ENCODE data around the gene PXDC1. TPM values are rescaled to one million over a fixed set of nuclear protein-coding genes. Genes with fewer than 3 reads are reported as not detected.

The PXDC1 gene
- total RNA-seq, 1 donor from 2014 or later: 75.9 TPM

DNA sequence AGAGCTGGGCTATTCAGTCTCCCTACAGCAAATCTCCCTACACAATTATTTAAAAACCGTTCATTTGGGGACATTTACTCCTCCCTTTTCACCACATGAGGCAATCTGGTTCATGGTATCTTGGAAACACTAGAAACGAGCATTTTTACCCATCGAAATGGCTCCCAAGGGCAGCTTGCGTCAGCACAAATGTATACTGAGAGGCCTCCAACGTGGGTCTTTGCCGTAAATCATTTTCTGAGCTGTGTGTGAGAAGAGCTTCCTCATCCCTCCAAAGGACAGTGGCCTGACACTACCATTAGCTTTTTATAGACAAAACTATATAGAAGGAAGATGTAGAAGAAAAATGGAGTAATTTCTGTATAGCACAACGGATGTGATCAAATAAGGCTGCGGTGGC lies 30.0 kb upstream of the PXDC1 start:
- TF ChIP-seq POLR2A (IDR thresholded peaks at IDR 0.05): no peak
- TF ChIP-seq, protein P1, sequence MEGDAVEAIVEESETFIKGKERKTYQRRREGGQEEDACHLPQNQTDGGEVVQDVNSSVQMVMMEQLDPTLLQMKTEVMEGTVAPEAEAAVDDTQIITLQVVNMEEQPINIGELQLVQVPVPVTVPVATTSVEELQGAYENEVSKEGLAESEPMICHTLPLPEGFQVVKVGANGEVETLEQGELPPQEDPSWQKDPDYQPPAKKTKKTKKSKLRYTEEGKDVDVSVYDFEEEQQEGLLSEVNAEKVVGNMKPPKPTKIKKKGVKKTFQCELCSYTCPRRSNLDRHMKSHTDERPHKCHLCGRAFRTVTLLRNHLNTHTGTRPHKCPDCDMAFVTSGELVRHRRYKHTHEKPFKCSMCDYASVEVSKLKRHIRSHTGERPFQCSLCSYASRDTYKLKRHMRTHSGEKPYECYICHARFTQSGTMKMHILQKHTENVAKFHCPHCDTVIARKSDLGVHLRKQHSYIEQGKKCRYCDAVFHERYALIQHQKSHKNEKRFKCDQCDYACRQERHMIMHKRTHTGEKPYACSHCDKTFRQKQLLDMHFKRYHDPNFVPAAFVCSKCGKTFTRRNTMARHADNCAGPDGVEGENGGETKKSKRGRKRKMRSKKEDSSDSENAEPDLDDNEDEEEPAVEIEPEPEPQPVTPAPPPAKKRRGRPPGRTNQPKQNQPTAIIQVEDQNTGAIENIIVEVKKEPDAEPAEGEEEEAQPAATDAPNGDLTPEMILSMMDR (IDR thresholded peaks at IDR 0.05): no peak
- TF ChIP-seq POLR2AphosphoS5 (IDR thresholded peaks at IDR 0.05; ENCODE audit: insufficient read depth in 1 of 2, low read depth in 1 of 2): no peak
- DNase-seq (ENCODE audit: extremely low spot score in 2 of 2): no peak
- intact Hi-C loops (cut with DNase I): no loop called here
- Histone ChIP-seq H3K9me3 (no peaks in the 10 kb centered on the region), H3K4me1 (no peaks in the 10 kb centered on the region), H3K27ac (no peak overlapping the region), H3K36me3 (no peaks in the 10 kb centered on the region), H3K4me3 (no peak overlapping the region), H3K27me3 (no peaks in the 10 kb centered on the region)

DNA sequence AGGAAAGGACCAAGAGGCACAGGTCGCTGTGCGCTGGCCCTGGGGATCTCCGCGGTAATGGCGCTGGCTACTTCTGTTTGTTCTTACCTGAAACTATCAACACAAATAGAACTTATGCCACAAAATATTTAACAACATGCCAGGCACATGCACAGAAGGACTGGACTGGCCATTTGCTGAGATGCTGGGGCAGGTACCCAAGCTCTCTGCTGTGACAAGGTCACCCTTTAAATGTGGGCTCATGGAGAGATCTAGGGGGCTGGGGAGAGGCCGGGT lies 28.0 kb upstream of the PXDC1 start:
- Histone ChIP-seq H3K4me3 (no peak overlapping the region), H3K27me3 (no peaks in the 10 kb centered on the region), H3K9me3 (no peaks in the 10 kb centered on the region), H3K4me1 (no peaks in the 10 kb centered on the region), H3K36me3 (no peaks in the 10 kb centered on the region), H3K27ac (no peak overlapping the region)
- TF ChIP-seq POLR2A (IDR thresholded peaks at IDR 0.05): no peak
- TF ChIP-seq POLR2AphosphoS5 (IDR thresholded peaks at IDR 0.05; ENCODE audit: insufficient read depth in 1 of 2, low read depth in 1 of 2): no peak
- TF ChIP-seq, protein P1 (IDR thresholded peaks at IDR 0.05): no peak
- intact Hi-C loops (cut with DNase I): no loop called here
- DNase-seq (ENCODE audit: extremely low spot score in 2 of 2): peak in 1 of 2 donors; percentile 32

DNA sequence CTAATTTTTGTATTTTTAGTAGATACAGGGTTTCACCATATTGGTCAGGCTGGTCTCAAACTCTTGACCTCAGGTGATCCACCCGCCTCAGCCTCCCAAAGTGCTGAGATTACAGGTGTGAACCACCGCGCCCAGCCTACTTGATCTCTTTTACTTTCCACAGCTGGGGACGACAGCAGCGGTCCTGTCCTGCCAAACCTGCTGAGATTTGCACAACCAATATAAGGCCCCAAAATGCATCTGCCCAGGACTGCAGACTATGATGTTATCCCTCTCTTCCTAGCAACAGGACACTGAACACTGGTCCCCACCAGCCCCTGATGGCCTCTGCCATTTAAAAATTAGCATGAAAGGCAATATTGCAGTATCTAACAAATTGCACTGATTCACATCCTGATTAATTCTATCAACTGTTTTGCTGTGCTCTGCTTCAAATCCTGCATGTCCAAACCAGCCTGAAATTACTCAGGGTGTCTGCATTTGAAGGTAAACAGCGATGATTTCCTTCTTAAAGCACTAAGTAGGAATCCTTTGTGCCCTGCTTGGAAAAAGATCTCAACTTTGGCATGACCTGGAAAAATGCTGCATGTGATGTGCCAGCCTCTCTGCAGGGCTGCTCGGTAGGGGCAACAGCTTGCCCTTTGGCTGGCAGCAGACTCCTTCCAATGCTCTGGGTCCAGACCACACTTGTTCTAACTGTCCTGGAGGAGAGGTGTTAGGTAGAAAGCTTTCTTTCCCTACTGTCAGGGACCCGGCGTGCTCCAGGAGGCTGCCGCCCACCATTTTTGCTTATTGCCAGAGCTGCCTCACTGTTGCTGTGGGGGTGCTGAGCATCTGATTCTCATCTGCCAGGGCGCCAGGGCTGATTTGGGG lies 27.4 kb upstream of the PXDC1 start:
- no peak for TF ChIP-seq POLR2AphosphoS5 (IDR thresholded peaks at IDR 0.05; ENCODE audit: insufficient read depth in 1 of 2, low read depth in 1 of 2)
- TF ChIP-seq, protein P1 (IDR thresholded peaks at IDR 0.05): no peak
- TF ChIP-seq POLR2A (IDR thresholded peaks at IDR 0.05): no peak
- intact Hi-C loops (cut with DNase I): no loop called here
- Histone ChIP-seq H3K36me3 (no peaks in the 10 kb centered on the region), H3K9me3 (no peaks in the 10 kb centered on the region), H3K27ac (no peak overlapping the region), H3K4me3 (no peak overlapping the region), H3K27me3 (no peaks in the 10 kb centered on the region), H3K4me1 (peaks cover 1% of the 10 kb centered on the region)
- DNase-seq (ENCODE audit: extremely low spot score in 2 of 2): peak in 1 of 2 donors; percentile 69

DNA sequence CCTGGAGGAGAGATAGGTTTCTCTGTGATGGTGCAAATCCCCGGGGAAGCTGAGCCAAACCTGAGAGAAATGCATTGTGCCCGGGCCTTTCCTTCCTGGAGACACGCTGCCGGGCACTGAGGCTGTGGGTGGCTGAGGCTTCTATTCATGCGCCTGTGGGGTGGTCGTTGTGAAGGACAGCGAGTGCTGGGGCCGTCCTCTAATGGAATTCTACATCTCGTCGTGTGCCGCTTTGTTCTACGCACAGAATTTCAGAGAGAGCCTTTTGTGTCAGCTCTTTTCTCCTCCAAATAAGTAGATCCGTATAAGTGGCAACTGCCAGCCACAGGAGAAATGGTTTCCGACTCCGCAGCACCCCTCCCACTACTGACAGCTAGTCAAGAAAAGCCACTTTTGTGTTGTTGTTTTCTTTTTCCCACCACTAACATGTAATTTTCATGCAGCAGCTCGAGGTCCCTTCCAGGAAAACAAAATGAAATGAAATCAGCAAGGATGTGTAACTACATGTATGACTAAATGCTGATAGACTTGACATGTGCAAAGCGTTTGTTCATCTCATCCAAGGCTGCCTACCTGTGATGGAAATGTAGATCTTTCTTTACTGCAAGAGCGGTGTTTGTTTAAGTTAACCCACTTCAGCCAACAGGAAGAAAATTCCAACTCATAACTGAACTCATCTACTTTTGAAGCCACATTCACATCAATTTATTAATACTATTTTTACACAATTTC lies 26.4 kb upstream of the PXDC1 start:
- Histone ChIP-seq H3K4me1 (peaks cover 5% of the 10 kb centered on the region), H3K27ac (no peak overlapping the region), H3K36me3 (no peaks in the 10 kb centered on the region), H3K27me3 (no peaks in the 10 kb centered on the region), H3K9me3 (no peaks in the 10 kb centered on the region), H3K4me3 (no peak overlapping the region)
- intact Hi-C loops (cut with DNase I): no loop called here
- peak in 1 of 2 donors; percentile 54 for DNase-seq (ENCODE audit: extremely low spot score in 2 of 2)
- TF ChIP-seq, protein P1 (IDR thresholded peaks at IDR 0.05): no peak
- TF ChIP-seq POLR2A (IDR thresholded peaks at IDR 0.05): no peak
- TF ChIP-seq POLR2AphosphoS5 (IDR thresholded peaks at IDR 0.05; ENCODE audit: insufficient read depth in 1 of 2, low read depth in 1 of 2): no peak
